Gastroesophageal sphincter (tissue), 4 donors: Measurements from ENCODE around the gene TMEM138. TPM values are rescaled to one million over a fixed set of nuclear protein-coding genes. Genes with fewer than 3 reads are reported as not detected.

ENCODE experiments used
- ATAC-seq: fragments of 150-250 bp; one replicate; pipeline ENCODE4 v1.9.1; 2016; ENCODE audit warnings: mild to moderate bottlenecking, moderate library complexity
- H3K27ac ChIP-seq, 4 donors: fragments of 200-600 bp; sonication (generic) in 3 of 4; 1 replicate in 3 of 4; 2 replicates in 1 of 4; pipeline ENCODE4 v1.5.1; 2016 to 2019
- H3K27me3 ChIP-seq: fragments of 200-600 bp; sonication (generic); one replicate; pipeline ENCODE4 v1.5.1; 2019
- H3K36me3 ChIP-seq, 2 donors: fragments of 200-600 bp; sonication (generic); one replicate each; pipeline ENCODE4 v1.5.1; 2019; ENCODE audit warnings: control low read depth in 1 of 2
- H3K4me1 ChIP-seq, 3 donors: fragments of 200-600 bp; sonication (generic); 1 replicate in 2 of 3; 2 replicates in 1 of 3; pipeline ENCODE4 v1.5.1; 2016 to 2019; ENCODE audit warnings: control low read depth in 2 of 3
- H3K4me3 ChIP-seq, 2 donors: fragments of 200-600 bp; sonication (generic); one replicate each; pipeline ENCODE4 v1.5.1; 2019; ENCODE audit warnings: mild to moderate bottlenecking in 1 of 2, moderate library complexity in 1 of 2
- H3K9me3 ChIP-seq, 3 donors: fragments of 200-600 bp; sonication (generic); one replicate each; pipeline ENCODE4 v1.5.1; 2017 to 2019; ENCODE audit warnings: control low read depth in 2 of 3
- EP300 ChIP-seq: sonication (generic); formaldehyde crosslinking; IDR thresholded peaks from one replicate; pipeline ENCODE4 v1.6.1; 2017; ENCODE audit warnings: antibody characterized with exemption, mild to moderate bottlenecking
- POLR2A ChIP-seq, 2 donors: fragments of 450-650 bp; IDR thresholded peaks; one replicate each; pipeline ENCODE4 v1.6.1; 2017; ENCODE audit warnings: antibody characterized with exemption in 2 of 2, mild to moderate bottlenecking in 2 of 2, moderate library complexity in 1 of 2
- POLR2AphosphoS5 ChIP-seq: sonication (generic); formaldehyde crosslinking; IDR thresholded peaks from one replicate; pipeline ENCODE4 v1.6.1; 2017; ENCODE audit warnings: antibody characterized with exemption
- WGBS, 2 donors: methylation state at CpG; one replicate each; pipeline ENCODE4 v1.1.5; 2018; ENCODE audit warnings: low coverage in 1 of 2; 5-methylcytosine and 5-hydroxymethylcytosine counted together
- total RNA-seq, 4 donors: library from RNA; depleted of rRNA; stranded (reverse); fragments of >200 nt; gene quantifications; one replicate each; pipeline ENCODE4 v1.1.0, GENCODE V29; 2016
- TF ChIP-seq, protein P1 (sequence below), 4 experiments: fragments of 200-600 bp in 2 of 4; fragments of 450-650 bp in 2 of 4; sonication (generic) in 1 of 4; IDR thresholded peaks; one replicate each; pipeline ENCODE4 v1.5.1; 2017 to 2019; ENCODE audit warnings: antibody characterized with exemption in 4 of 4, mild to moderate bottlenecking in 2 of 4, moderate library complexity in 2 of 4

The TMEM138 gene
- total RNA-seq, 4 donors from 2014 or later = 18.3 to 37.0 (median 21.7) TPM

DNA sequence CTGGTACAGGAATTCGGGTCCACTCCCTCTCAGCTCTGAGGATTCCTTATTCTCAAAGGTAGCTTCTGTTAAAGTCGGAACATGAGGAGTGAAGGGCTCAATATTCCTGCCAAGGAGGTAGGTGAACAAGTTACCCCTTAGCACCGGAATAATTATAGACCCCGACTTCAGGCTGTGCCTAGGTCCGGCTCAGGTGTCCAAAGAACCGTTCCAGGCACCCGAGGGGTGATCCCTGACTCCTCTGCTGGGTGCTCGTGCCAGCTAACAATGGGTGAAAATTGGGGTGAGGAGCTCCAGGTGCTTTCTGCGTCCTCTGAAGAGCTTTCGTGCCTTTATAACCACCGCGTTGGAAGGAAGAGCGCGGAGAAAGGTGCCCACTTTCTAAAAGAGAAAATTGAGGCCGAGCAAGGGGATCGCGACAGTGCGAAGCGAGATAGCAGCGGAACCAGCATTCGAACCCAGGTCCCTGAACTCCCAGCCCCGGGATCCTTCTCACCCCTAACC is 885 bp upstream of the TMEM138 start:
- Histone ChIP-seq H3K36me3 (peaks cover 0 to 31% of the 10 kb centered on the region in 2 donors), H3K9me3 (no peaks in the 10 kb centered on the region), H3K4me1 (peaks cover 0 to 50% (median 9%) of the 10 kb centered on the region in 3 donors), H3K4me3 (peak overlapping the region; percentile 55 to 76), H3K27me3 (no peaks in the 10 kb centered on the region), H3K27ac (peak overlapping the region; percentile 80 to 99 (median 98))
- 0 to 4% methylated on average over 2 to 9 of the region's 22 CpGs for WGBS, 2 donors
- no peak for TF ChIP-seq POLR2AphosphoS5
- TF ChIP-seq EP300 = no peak
- TF ChIP-seq, protein P1, sequence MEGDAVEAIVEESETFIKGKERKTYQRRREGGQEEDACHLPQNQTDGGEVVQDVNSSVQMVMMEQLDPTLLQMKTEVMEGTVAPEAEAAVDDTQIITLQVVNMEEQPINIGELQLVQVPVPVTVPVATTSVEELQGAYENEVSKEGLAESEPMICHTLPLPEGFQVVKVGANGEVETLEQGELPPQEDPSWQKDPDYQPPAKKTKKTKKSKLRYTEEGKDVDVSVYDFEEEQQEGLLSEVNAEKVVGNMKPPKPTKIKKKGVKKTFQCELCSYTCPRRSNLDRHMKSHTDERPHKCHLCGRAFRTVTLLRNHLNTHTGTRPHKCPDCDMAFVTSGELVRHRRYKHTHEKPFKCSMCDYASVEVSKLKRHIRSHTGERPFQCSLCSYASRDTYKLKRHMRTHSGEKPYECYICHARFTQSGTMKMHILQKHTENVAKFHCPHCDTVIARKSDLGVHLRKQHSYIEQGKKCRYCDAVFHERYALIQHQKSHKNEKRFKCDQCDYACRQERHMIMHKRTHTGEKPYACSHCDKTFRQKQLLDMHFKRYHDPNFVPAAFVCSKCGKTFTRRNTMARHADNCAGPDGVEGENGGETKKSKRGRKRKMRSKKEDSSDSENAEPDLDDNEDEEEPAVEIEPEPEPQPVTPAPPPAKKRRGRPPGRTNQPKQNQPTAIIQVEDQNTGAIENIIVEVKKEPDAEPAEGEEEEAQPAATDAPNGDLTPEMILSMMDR (IDR thresholded peaks at IDR 0.05) = no peak
- TF ChIP-seq POLR2A (IDR thresholded peaks at IDR 0.05) = no peak
- no peak for ATAC-seq

DNA sequence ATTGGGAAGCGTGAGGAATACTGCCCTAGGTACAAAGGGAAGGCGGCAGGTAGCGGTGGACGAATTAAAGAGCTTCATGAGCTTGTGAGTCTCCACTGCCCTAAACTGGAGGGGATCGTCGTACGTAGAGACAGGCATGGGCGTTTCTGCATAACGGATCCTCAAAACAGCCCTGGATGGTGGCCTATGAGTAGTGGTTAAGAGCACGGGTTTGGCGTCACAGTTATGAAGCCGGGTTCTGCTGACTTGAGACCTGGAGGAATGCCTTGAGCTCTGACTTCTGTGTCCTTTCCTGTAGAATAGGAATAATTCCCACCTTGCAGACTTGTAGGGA is 335 bp downstream of the TMEM138 start:
- no peaks in the 10 kb centered on the region for H3K27me3 ChIP-seq
- peaks cover 0 to 44% (median 9%) of the 10 kb centered on the region in 3 donors for H3K4me1 ChIP-seq
- no peak for TF ChIP-seq POLR2A (IDR thresholded peaks at IDR 0.05)
- TF ChIP-seq POLR2AphosphoS5 = no peak
- TF ChIP-seq, protein P1 (IDR thresholded peaks at IDR 0.05) = no peak
- TF ChIP-seq EP300 = no peak
- peak overlapping the region; percentile 55 to 76 for H3K4me3 ChIP-seq
- H3K27ac ChIP-seq = peak overlapping the region; percentile 80 to 99 (median 98)
- WGBS, 2 donors = 0 to 1% methylated on average over 6 to 8 of the region's 12 CpGs
- ATAC-seq = peak; percentile 12
- H3K9me3 ChIP-seq = no peaks in the 10 kb centered on the region
- peaks cover 0 to 39% of the 10 kb centered on the region in 2 donors for H3K36me3 ChIP-seq

DNA sequence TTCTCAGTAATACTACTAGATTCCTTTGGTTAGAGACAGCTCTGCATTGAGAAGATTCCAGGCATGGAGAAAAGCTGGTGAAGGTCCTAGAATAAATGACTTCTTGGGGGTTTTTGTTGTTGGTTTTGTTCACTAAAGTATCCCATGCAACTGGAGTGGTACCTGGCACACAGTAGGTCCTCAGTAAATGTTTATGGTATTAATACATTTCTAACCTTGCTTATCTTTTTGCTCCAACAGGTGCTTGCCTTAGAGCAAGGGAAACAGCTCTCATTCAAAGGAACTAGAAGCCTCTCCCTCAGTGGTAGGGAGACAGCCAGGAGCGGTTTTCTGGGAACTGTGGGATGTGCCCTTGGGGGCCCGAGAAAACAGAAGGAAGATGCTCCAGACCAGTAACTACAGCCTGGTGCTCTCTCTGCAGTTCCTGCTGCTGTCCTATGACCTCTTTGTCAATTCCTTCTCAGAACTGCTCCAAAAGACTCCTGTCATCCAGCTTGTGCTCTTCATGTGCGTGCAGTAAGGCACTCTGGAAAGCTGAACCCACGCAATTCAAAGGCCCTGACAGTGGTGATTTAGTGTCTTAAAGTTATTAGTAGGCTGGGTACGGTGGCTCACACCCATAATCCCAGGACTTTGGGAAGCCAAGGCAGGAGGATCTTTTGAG is 2.0 kb downstream of the TMEM138 start:
- no peaks in the 10 kb centered on the region for H3K9me3 ChIP-seq
- no peaks in the 10 kb centered on the region for H3K27me3 ChIP-seq
- no peak for TF ChIP-seq POLR2A (IDR thresholded peaks at IDR 0.05)
- TF ChIP-seq, protein P1 (IDR thresholded peaks at IDR 0.05) = no peak
- TF ChIP-seq EP300 = no peak
- TF ChIP-seq POLR2AphosphoS5 = no peak
- H3K27ac ChIP-seq = no peak overlapping the region
- ATAC-seq = no peak
- 88 to 92% methylated on average over 2 of the region's 5 CpGs for WGBS, 2 donors
- H3K36me3 ChIP-seq = peaks cover 0 to 55% of the 10 kb centered on the region in 2 donors
- H3K4me3 ChIP-seq = no peak overlapping the region
- peaks cover 0 to 39% (median 9%) of the 10 kb centered on the region in 3 donors for H3K4me1 ChIP-seq

DNA sequence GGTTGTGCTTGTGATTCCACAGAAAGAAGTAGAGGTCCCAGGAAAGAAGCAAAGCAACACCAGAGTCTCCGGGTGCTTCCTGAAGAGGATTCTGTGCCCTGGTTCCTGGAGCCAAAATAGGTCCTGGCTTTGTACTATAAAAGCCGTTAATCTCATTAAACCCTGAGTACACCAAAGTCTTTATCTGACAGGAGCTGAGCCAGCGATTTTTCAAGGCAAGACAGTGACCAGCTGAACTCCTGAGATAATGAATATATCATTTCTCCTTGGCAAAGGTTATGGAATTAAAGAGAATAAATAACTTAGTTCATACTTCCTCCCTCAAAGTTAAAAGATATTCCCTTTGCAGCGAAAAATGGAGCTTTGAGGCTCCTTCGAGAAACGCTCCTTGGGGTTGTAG is 5.2 kb downstream of the TMEM138 start:
- no peak overlapping the region for H3K27ac ChIP-seq
- no peak for ATAC-seq
- H3K4me3 ChIP-seq = no peak overlapping the region
- peaks cover 0 to 73% of the 10 kb centered on the region in 2 donors for H3K36me3 ChIP-seq
- WGBS, 2 donors = 69 to 80% methylated on average over 5 to 6 of the region's 6 CpGs
- H3K9me3 ChIP-seq = no peaks in the 10 kb centered on the region
- TF ChIP-seq EP300 (no peak), POLR2AphosphoS5 (no peak), POLR2A (IDR thresholded peaks at IDR 0.05) (no peak)
- TF ChIP-seq, protein P1 (IDR thresholded peaks at IDR 0.05) = no peak
- peaks cover 0 to 25% (median 7%) of the 10 kb centered on the region in 3 donors for H3K4me1 ChIP-seq
- H3K27me3 ChIP-seq = no peaks in the 10 kb centered on the region

DNA sequence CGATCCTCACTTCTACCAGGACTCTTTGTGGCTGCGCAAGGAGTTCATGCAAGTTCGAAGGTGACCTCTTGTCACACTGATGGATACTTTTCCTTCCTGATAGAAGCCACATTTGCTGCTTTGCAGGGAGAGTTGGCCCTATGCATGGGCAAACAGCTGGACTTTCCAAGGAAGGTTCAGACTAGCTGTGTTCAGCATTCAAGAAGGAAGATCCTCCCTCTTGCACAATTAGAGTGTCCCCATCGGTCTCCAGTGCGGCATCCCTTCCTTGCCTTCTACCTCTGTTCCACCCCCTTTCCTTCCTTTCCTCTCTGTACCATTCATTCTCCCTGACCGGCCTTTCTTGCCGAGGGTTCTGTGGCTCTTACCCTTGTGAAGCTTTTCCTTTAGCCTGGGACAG is 6.5 kb downstream of the TMEM138 start:
- Histone ChIP-seq H3K27me3 (no peaks in the 10 kb centered on the region), H3K27ac (no peak overlapping the region), H3K9me3 (no peaks in the 10 kb centered on the region), H3K36me3 (peaks cover 0 to 76% of the 10 kb centered on the region in 2 donors), H3K4me1 (peaks cover 0 to 12% (median 0%) of the 10 kb centered on the region in 3 donors), H3K4me3 (no peak overlapping the region)
- no peak for ATAC-seq
- TF ChIP-seq EP300 = no peak
- no peak for TF ChIP-seq POLR2A (IDR thresholded peaks at IDR 0.05)
- TF ChIP-seq POLR2AphosphoS5 = no peak
- TF ChIP-seq, protein P1 (IDR thresholded peaks at IDR 0.05) = no peak
- WGBS, 2 donors = 86 to 88% methylated on average over 6 of the region's 7 CpGs
